GM21723 (cell line): ENCODE measurements around the gene RNF224.

Experiments used
- ATAC-seq: cut with Tn5 transposase; IDR thresholded peaks from one replicate; pipeline ENCODE4 v1.9.1; 2021; ENCODE audit warnings: mild to moderate bottlenecking, moderate library complexity; ENCODE audit not compliant: unreplicated experiment

The RNF224 gene

GRCh38 chr9:137269231-137269772, 42.0 kb downstream of the RNF224 start:
- no peak for ATAC-seq

GRCh38 chr9:137270929-137271695, 43.8 kb downstream of the RNF224 start:
- no peak for ATAC-seq

- ATAC-seq, result no peak
Measured at GRCh38 chr9:137271696-137272076, 44.4 kb downstream of the RNF224 start.

- ATAC-seq, result no peak
Measured at GRCh38 chr9:137272241-137273094, 45.2 kb downstream of the RNF224 start.

GRCh38 chr9:137273095-137273490, 45.8 kb downstream of the RNF224 start:
- ATAC-seq, result no peak

GRCh38 chr9:137273611-137274320, 46.5 kb downstream of the RNF224 start:
- ATAC-seq, result no peak

- no peak for ATAC-seq
Measured at GRCh38 chr9:137275203-137275587, 47.9 kb downstream of the RNF224 start.

- ATAC-seq, result no peak
Measured at GRCh38 chr9:137275588-137276472, 48.5 kb downstream of the RNF224 start.

- no peak for ATAC-seq
Measured at GRCh38 chr9:137276473-137277328, 49.4 kb downstream of the RNF224 start.

- peak; percentile 79 for ATAC-seq
Measured at GRCh38 chr9:137277329-137278041, 50.2 kb downstream of the RNF224 start, which contains the start of gene TOR4A. Gene TOR4A, plus strand, starts transcription at chr9:137277726. Its CDS starts 964 bp downstream, at chr9:137278690.

- ATAC-seq, result no peak
Measured at GRCh38 chr9:137278061-137278701, 50.9 kb downstream of the RNF224 start.
